ENCODE measurements around the gene B4GALT2. TPM values are rescaled to one million over a fixed set of nuclear protein-coding genes. Genes with fewer than 3 reads are reported as not detected.
A peak's percentile ranks its signal among the peaks of the same experiment; 100 is the strongest.

B4GALT2 gene
- total and polyA plus RNA-seq, 9 of the 15 experiments (the other 6 are each of a cell fraction or from before 2014, with no cell fraction given) = 1.3 to 86.8 (median 43.8) TPM

GRCh38 chr1:43945674-43946235, 33.3 kb upstream of the B4GALT2 start:
- BruUV-seq (replicated peaks) = TSS peak; percentile 77
- in situ Hi-C loops (cut with MboI) = no loop called here

More at GRCh38 chr1:43945674-43946235, 33.3 kb upstream of the B4GALT2 start:
- ATAC-seq (no peak), FAIRE-seq (no peak), DNase-seq (ENCODE audit: extremely low read depth in 1 of 4, low spot score in 3 of 4) (no peak)
- intact Hi-C loops (cut with micrococcal nuclease) = loop anchor here (1.0 to 5.0 kb wide), 3 partner anchors 24 to 92 kb away; partner anchors contain the start of gene ATP6V0B
- Histone ChIP-seq H3K9ac (ENCODE audit: insufficient read depth in 1 of 2, low read depth in 2 of 2, low read length in 2 of 2) (peak overlapping the region; percentile 98), H4K20me1 (replicated peaks; ENCODE audit: control insufficient read depth, insufficient read depth, low read length) (no peaks in the 10 kb centered on the region), H3K27me3 (ENCODE audit: control insufficient read depth in 2 of 2, insufficient read depth in 2 of 2, low read length in 2 of 2) (no peaks in the 10 kb centered on the region), H3K79me2 (ENCODE audit: control insufficient read depth, insufficient read depth, low read length) (peaks cover 39% of the 10 kb centered on the region), H3K4me2 (ENCODE audit: insufficient read depth, low read length) (peak overlapping the region; percentile 98), H3K27ac (ENCODE audit: extremely low read depth, low read depth, low read length) (peak overlapping the region; percentile 99), H3K4me1 (replicated peaks in 1 of 2; ENCODE audit: control insufficient read depth in 2 of 2, insufficient read depth in 2 of 2, low read length in 2 of 2) (peaks cover 17 to 41% of the 10 kb centered on the region in 2 experiments), H3K36me3 (ENCODE audit: control insufficient read depth, insufficient read depth, low read length) (peaks cover 21% of the 10 kb centered on the region), H3K4me3 (peak overlapping the region; percentile 60), H3K9me1 (ENCODE audit: control insufficient read depth, insufficient read depth, low read length) (no peaks in the 10 kb centered on the region), H2AFZ (ENCODE audit: low read depth, low read length) (peak overlapping the region; percentile 100), H3K9me3 (replicated peaks; ENCODE audit: control insufficient read depth, insufficient read depth, low read depth, low read length) (no peaks in the 10 kb centered on the region)
- CTCF ChIA-PET (ENCODE audit: low intra/inter-chr PET ratio) = interaction anchor here (0.8 to 1.7 kb wide), 3 partner anchors 11 to 415 kb away, joined by 4 to 7 read pairs (median 4); partner anchors contain the start of genes ARTN and PTPRF
- no peak for TF ChIP-seq ZNF668 (CRISPR knock-in tag; IDR thresholded peaks at IDR 0.05)
- 0 out of 2 replicates have a peak, but pooled peaks have one; percentile 8 for TF ChIP-seq SIN3B (IDR thresholded peaks at IDR 0.05; ENCODE audit: low read depth)
- TF ChIP-seq ZNF589 (CRISPR knock-in tag; IDR thresholded peaks at IDR 0.05; ENCODE audit: low read depth) = 0 out of 2 replicates have a peak, but pooled peaks have one; percentile 19
- peak; percentile 10; the same call in 1 of the 2 replicates for TF ChIP-seq ZNF232 (CRISPR knock-in tag; IDR thresholded peaks at IDR 0.05)
- no peak for TF ChIP-seq NR4A1 (CRISPR knock-in tag; IDR thresholded peaks at IDR 0.05)
- no peak for TF ChIP-seq NR4A1 (tag; IDR thresholded peaks at IDR 0.05)
- 4% methylated on average over 3 of the region's 3 CpGs for whole genome bisulfite sequencing (ENCODE audit: insufficient coverage, low coverage, missing lambda C conversion rate)
- POLR2A ChIA-PET = interaction anchor here (0.5 to 1.2 kb wide), 7 partner anchors 10 to 499 kb away, joined by 3 to 4 read pairs (median 3); partner anchors contain the start of gene DPH2

Data from K562 (cell line).